GM13976 (cell line): ENCODE data around the gene CHD9.
A peak's percentile ranks its signal among the peaks of the same experiment; 100 is the strongest.

Experiments used
- DNase-seq: peaks from one replicate; pipeline ENCODE4 v3.0.0; 2012; ENCODE audit warnings: low spot score
- CTCF ChIP-seq: IDR thresholded peaks from 2 replicates; pipeline ENCODE4 v1.5.1; 2012; ENCODE audit warnings: borderline replicate concordance, mild to moderate bottlenecking; ENCODE audit not compliant: insufficient read depth; ENCODE audit errors: extremely low read depth, missing control alignments, control extremely low read depth
- in situ Hi-C: fragments of 300-500 bp; cut with MboI; formaldehyde crosslinking; loops from one replicate; pipeline ENCODE4 v1.12.0; 2022; ENCODE audit warnings: low sequenced_read_pairs, mixed read lengths, inconsistent platforms; ENCODE audit not compliant: unreplicated experiment

The CHD9 gene

GRCh38 chr16:53213542-53213941 is 158.8 kb downstream of the CHD9 start:
- no peak for TF ChIP-seq CTCF
- in situ Hi-C loops = no loop called here
- DNase-seq = no peak

GRCh38 chr16:53216798-53217197 is 162.0 kb downstream of the CHD9 start:
- in situ Hi-C loops = no loop called here
- DNase-seq = no peak
- TF ChIP-seq CTCF = no peak

- no peak for DNase-seq
- TF ChIP-seq CTCF = no peak
- in situ Hi-C loops = no loop called here
These were observed 164.6 kb downstream of the CHD9 start for GRCh38 chr16:53219371-53219770.

GRCh38 chr16:53219795-53220454 is 165.1 kb downstream of the CHD9 start:
- in situ Hi-C loops = no loop called here
- no peak for DNase-seq
- TF ChIP-seq CTCF = no peak

GRCh38 chr16:53220585-53220984 is 165.8 kb downstream of the CHD9 start:
- DNase-seq = no peak
- in situ Hi-C loops = no loop called here
- peak; percentile 12 for TF ChIP-seq CTCF

- in situ Hi-C loops = no loop called here
These were observed 170.3 kb downstream of the CHD9 start for GRCh38 chr16:53224951-53225533.

More at GRCh38 chr16:53224951-53225533, 170.3 kb downstream of the CHD9 start:
- no peak for TF ChIP-seq CTCF
- DNase-seq = no peak
